Measurements from ENCODE around the gene GCSAML.

- no peak for TF ChIP-seq YY1 (IDR thresholded peaks at IDR 0.05; ENCODE audit: insufficient read depth, insufficient read length)
- TF ChIP-seq ZNF274 (IDR thresholded peaks at IDR 0.05; ENCODE audit: low read depth, low read length): no peak
Observed at GRCh38 chr1:247574664-247575063, 25.7 kb downstream of the GCSAML start.

All from NT2/D1 (cell line).